Measurements from ENCODE around the gene COG5. TPM values are rescaled to one million over a fixed set of nuclear protein-coding genes. Genes with fewer than 3 reads are reported as not detected.

Gene COG5
- total RNA-seq, 2 experiments from 2014 or later = 34.0 to 37.7 TPM

DNA sequence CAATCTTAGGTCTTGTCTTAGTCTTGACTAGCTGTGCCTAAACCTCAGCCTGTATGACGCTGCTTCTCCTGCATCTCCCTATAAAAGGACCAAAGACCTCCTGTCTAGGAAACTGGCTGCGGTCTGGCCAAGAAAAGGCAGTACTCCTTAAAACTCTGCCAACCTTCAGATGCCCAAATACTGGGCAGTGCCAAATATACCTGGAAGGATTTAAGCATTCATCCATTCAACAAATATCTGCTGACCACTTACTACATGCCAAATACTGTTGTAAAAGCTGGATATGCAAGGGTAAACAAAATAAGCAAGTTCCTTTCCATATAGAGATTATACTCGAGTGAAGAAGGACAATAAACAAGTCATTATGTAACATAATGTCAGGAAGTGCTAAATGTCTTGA is 259.1 kb downstream of the COG5 start:
- ChIA-PET POLR2A (no interaction called here), CTCF (interaction anchor here (0.5 kb wide), 1 partner anchor 38 kb away, joined by 6 read pairs; no protein-coding TSS in a partner anchor)

DNA sequence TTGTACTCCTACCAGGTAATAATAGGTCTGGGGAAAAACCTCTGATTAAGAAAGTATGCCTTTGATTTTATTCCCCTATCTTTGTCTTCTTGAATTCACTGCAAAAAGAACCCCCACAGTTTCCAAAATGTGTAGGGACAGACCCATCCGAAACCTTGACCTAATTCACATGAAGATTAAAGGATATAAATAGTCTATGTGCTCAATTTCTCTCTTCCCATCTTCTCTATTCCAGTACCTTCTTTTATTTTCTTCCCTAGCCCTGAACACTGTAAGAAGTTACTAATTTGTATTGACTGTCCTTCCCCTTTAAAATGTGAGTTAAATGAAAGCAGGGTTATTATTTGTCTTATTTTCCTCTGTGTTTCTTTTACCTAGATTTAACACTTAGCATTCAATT is 259.7 kb downstream of the COG5 start:
- ChIA-PET POLR2A (no interaction called here), CTCF (no interaction called here)

DNA sequence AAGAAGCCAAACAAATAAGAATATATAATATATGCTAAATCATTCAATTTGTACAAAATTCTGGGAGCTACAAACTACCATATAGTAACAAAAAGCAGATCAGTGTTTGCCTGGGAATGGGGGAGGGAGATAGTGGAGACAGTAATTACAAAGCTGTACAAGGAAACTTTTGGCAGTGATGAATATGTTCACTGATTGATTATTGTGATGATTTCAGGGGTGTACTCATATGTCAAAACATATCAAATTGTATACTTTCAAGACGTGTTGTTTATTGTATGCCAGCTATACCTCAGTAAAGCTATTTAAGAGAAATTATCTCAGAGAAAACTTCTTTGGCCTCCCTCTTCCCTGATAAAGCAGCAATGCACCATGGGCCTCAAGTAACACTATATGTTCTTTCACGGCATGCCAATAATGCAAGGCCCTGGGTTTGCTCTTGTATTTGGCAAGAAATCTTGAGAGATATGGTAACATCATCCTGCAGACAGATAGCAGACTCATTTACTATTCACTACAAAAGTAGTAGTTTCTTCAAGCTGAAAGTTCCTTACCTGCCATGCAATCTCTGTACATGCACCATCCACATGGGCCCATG is 261.4 kb downstream of the COG5 start:
- ChIA-PET CTCF (no interaction called here), POLR2A (no interaction called here)

DNA sequence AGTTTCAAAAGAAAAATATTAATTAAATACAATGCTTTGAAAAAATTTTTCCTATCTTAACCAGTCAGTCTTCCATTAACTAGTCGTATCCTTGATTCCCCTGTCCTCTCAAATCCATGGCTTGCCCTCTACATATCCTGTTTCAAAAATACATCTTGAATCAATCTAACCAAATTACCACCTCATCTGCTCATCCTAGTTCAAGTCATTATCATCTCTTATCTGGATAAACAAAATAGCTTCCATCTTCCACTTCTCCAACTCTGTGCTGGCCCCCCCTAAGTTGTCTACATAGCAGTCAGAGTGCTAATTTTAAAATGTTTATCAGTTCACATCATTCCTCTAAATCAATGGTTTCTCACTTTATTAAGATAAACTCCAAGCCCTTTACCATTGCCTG is 269.5 kb downstream of the COG5 start:
- POLR2A ChIA-PET = no interaction called here
- CTCF ChIA-PET = interaction anchor here (0.7 kb wide), 1 partner anchor 57 kb away, joined by 3 read pairs; no protein-coding TSS in a partner anchor

DNA sequence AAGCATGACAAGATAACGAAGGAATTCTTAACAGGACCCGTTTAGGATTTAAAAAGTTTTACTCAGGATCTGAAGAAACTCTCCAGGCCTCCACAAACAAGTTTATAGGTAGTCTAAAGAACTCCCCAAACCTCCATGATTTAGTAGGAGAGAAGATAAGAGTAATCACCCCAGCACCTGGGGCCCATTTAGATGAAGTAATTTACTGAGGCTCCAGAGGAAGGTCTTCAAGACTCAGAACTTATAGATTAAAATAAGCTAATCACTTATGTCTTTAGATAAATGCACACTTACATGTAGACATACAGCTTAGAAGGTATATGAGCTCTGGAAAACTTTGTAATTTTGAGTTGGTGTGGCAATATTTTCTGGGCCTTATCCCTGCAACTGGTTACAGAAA is 271.1 kb downstream of the COG5 start:
- CTCF ChIA-PET = no interaction called here
- POLR2A ChIA-PET = no interaction called here

DNA sequence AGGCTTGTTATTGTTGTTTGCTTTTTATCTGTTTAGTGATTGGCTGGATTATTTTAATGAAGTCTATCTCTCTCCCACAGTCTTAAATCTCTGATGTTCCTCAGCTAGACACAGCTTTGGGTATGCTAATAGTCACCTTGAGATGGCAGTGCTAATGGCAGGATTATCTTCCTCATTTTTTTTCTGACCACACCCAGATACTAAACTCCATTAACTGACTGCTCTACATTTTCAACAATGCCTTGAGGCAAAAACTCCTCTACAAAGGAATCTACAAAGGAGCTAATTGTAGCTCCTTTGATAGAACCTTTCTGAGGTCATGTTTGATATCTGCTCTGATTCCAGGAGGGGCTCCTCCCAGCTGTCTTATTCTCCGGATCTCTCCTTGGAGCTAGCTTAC is 272.3 kb downstream of the COG5 start:
- ChIA-PET POLR2A (no interaction called here), CTCF (no interaction called here)

DNA sequence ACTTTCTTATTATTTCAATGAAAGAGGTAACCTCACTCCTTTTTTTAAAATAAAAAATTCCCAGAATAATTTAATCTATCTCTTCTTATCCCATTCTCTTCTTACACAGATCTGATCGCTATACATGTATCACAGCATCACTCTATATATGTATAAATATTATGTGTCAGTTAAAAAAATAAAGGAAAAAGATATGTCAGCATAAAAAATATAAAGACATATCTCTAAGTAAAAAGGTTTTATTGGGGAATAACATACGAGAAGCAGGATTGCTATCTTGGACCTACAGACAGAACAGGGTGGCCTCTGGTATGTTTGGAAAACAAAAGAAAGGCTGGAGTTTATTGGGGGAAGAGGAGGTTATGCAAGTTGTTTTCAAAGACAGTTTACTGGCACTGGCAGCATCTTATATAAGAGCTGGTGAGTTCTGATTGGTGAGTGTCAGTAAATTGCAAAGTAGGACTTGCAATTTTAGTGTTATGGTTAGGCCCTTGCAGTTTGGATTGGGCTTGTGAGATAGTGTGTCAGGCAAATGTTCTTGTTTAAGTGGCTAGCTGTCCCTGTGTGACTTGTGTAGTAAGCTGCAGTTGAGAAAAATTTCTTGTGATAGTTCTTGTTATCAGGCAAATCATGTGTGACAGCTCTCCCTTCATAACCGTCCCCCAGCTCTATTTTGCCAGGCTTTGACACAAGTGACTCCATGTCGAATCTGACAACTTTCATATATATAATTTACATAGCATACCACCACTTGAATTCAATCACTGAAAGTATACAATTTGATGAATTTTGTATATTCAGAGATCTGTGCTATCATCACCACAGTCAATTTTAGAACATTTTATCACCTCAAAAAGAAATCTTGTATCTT is 276.7 kb downstream of the COG5 start:
- ChIA-PET CTCF (no interaction called here), POLR2A (no interaction called here)

DNA sequence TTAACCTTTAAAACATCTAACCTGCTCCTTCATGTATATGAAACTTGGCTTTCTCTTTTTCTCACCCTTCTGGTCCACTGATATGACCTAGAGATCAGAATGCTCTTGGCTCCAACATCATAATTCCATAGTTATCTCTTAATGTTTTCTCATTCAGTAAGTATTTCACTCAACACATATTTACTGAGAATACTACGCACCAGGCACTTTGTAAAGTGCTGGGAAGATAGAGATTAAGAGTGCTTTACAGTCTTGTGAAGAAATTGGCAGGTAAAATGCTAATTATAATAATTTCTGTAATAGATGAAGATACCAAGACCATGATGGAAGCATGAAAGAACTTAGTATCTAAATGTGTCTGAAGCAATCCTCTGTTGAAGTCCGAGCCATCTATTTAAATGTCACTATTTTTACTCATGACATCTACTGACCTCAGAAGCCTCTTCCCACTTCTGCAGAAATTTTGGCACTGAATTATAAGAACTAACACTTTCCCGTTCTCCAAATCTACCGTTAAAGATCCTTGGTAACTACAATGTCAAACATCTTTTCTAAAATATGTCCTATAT is 278.7 kb downstream of the COG5 start:
- ChIA-PET CTCF (no interaction called here), POLR2A (no interaction called here)

DNA sequence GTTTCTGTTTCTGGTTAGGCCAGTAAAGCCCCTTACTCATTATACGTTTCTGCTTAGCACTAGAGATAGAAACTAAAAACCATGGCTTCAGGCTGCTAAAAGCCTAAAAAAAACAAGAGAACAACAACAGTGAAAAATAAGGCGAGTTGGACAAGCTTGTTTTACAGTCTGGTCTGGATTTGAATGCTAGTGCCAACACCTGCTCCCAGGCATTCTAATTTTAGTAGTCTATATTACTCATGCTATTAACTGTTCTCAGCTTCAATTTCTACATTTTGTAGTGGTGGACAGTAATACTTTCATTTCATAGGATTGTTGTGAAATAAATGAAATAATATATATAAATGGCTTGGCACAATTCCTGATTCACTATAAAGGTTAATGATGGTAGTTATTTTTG is 286.4 kb downstream of the COG5 start:
- CTCF ChIA-PET = no interaction called here

DNA sequence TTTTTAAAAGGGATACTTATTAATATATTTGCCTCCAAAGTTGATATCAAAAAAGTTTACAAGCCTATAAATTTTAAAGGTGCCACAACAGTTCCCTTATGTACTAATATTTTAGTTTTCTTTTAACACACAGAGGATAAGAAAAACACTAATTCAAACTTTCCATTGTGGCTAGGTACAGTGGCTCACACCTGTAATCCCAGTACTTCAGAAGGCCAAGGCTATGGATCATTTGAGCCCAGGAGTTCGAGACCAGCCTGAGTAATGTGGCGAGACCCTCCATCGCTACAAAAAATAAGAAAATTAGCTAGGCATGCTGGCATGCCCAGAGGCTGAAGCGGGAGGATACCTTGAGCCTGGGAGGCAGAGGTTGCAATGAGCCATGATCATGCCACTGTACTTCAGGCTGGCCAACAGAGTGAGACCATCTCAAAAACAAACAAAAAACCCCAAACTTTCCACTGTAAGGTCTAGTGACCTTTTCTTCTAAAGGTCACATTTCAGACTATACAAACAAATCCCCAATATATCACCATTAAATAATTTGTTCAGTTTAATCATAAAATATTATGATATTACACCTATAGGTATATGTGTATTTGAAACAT is 287.4 kb downstream of the COG5 start:
- POLR2A ChIA-PET = no interaction called here
- CTCF ChIA-PET = no interaction called here

More for the DNA sequence above, 286.4 kb downstream of the COG5 start:
- POLR2A ChIA-PET = no interaction called here

DNA sequence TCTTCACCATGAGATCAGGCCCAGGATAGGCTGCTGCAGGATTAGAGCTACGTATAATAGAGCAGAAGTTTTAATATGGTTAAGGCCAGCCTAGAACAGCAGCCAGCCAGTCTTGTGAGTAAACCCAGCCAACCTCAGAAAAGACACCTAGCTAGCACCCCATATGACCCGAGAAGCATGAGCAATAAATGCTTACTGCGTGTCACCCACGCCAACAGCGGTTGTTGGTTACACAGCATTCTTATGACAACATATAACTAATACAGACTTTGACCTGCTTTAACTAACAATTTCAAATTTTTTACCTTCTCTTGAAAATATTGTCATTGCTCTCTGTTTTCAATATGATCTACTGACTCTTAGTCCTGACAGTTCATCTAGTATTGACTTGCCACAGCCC is 289.2 kb downstream of the COG5 start:
- POLR2A ChIA-PET = interaction anchor here (0.6 kb wide), 1 partner anchor 256 kb away, joined by 9 read pairs; no protein-coding TSS in a partner anchor

DNA sequence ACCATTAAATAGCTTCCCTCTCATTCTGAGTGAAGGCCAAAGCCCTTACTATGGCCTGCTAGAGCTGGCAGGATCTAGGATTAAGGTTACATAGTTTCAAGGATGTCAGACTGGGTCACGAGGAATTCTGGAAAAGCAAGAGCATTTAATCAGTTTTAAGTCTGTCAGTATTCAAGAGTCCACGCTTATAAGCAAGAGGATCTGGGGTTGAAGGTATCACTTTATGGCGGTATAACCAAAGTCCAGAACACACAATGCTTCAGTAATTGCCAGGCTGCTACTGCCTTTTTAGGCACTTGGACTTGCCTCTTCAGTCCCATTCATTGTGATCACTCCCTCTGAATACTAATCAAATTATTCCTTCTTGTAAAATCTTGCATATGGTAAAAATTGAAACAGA is 293.9 kb downstream of the COG5 start:
- CTCF ChIA-PET = no interaction called here
- POLR2A ChIA-PET = no interaction called here

More for the DNA sequence above, 289.2 kb downstream of the COG5 start:
- CTCF ChIA-PET = no interaction called here

DNA sequence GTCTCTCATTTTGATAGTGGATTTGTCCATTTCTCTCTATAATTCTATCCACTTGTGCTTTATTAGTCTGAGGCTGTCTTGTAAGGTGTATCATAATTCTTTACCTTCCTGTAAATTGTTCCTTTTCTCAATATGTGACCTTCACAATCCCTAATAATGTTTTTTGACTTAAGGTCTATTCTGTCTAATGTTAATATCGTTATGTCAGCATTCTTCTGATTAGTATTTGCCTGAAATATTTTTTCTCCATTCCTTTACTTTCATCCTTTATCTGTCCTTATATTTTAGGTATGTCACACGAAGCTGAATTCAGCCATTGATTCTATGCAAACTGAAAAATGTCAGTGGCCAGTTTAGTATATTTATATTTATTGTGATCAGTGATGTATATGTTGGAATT is 295.1 kb downstream of the COG5 start:
- ChIA-PET POLR2A (no interaction called here), CTCF (interaction anchor here (0.6 kb wide), 1 partner anchor 312 kb away, joined by 3 read pairs; no protein-coding TSS in a partner anchor)

DNA sequence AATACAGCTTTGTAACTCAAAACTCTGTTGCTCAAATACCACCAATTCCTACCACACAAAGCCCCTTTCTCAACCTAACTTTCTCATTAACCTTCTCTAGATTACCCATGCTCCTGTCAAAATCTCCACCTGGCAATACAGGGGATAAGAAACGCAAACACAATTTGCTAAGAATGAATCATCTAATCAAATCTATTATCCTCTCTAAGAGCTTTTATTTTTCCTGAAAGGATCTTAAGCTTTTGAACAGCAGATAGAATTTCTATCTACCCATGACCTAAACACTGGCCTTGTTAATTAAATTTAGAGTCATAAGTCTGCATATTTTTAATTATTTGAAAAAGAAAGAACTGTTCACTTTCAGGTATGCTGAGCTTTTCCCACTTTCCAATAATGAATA is 296.6 kb downstream of the COG5 start:
- CTCF ChIA-PET = no interaction called here
- POLR2A ChIA-PET = no interaction called here

DNA sequence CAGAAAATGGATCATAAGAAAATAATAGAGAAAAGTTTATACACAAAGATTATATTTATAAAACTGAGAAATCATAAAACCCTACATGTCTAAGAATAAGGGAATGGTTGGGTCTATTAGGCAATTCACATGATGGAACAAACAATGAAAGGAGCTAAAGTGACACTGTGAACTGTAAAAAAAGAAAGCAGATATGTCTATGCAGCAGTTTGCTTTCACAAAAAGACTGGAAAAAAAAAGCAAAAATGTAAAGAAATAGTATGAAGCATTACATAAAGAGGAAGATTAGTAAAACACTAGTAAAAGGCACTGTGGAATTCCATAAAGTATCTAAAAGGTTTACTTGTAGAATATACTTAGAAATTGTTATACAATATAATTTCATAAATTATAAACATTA is 299.0 kb downstream of the COG5 start:
- POLR2A ChIA-PET = no interaction called here
- CTCF ChIA-PET = interaction anchor here (1.4 kb wide), 1 partner anchor 11 kb away, joined by 3 read pairs; no protein-coding TSS in a partner anchor

DNA sequence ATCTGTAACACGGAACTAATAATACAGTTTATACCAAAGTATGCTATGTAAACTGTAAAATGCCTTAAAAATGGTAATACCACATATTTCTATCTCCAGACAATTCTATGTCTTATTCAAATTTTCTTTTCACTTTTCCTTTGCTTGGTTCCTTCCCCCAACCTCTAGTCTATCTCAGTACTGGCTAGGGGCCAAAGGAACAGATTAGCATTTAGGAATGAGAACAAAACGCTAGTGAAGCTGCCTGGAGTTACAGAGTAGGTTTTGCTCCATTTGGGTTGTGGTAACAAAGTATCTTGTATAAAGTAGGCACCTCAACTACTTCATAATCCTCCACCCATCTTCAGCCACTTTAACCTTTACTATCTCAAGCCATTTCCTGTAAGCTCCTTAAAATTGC is 300.9 kb downstream of the COG5 start:
- POLR2A ChIA-PET = no interaction called here

DNA sequence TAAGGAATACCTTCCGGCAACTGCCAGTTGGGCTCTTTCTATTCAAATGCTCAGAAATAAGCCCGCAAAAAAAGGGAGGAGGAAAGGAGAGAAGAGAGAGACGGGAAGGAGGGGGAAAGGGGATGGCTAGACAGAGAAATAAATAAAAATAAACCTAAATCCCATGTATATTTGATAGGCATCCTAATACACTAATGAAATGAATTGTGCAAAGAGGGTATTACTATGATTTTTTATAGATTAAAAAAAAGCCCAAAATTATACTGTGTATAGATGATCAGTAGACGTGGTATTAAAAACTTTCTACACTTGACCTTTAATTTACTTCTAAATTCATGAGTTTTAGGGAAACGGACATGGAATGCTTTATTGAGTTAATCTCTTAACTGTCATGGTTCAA is 305.0 kb downstream of the COG5 start:
- CTCF ChIA-PET = no interaction called here
- POLR2A ChIA-PET = no interaction called here

More for the DNA sequence above, 300.9 kb downstream of the COG5 start:
- CTCF ChIA-PET = no interaction called here

DNA sequence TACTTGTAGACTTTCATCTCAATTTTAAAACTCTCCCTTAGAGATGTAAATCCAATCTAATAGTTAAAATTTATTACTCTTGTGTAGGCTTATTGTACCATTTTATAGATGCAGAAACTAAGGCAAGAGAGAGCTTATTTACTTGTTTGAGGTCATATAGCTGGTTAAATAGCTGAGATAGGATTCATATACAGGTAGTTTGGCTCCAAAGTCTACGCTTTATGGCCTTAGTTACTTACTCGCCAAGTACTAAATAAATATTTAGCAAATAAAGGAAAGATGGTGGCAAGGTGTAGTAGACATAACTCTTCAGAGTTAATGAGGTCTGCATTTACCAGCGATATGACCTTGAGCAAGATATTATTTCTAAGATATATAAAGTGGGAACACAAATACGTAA is 308.1 kb downstream of the COG5 start:
- ChIA-PET CTCF (no interaction called here), POLR2A (no interaction called here)

DNA sequence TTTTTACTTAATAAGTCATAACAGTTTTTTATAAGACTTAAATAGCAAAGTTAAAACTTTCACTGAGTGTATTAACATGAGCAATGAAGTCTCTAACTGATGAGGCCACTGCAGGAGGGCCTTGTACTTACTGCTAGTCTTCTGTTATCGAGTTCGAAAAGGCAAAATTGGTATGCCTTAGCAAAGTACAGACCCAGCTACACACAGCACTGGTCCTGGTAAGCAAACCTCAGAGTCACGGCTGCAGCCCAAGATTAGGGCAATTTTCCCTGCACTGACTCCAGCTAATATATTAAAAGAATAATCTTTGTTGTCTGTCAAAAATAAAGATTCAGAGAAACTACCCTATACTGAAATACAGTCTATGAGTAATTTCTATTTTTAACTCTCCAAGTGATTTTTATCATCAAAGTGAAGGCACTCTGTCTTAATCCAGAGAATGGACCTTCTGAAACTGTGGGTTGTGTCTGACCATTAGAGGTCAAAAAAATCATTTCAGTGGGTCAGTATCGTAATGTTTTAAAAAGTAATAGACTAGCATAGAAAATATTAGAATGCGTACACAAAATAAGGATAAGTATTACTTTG is 309.2 kb downstream of the COG5 start:
- POLR2A ChIA-PET = no interaction called here
- CTCF ChIA-PET = interaction anchor here (1.4 kb wide), 1 partner anchor 11 kb away, joined by 3 read pairs; no protein-coding TSS in a partner anchor

DNA sequence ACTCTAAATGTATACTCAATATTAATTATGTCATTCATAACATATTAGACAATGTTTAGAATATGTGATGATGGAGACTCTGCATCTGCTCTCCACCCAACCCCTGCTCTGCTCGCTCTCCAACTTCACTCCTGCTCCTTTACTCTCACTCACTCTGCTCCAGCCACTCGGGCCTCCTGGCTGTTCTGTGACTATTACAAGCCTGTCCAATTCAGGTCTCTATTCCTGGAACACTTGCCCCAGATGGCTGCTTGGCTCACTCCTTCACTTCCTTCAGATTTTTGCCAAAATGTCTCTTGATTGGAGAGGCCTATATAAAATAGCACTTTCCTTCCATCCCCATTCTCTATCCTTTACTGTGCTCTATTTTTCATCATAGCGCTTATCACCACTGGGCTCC is 310.1 kb downstream of the COG5 start:
- ChIA-PET POLR2A (no interaction called here), CTCF (interaction anchor here (1.4 kb wide), 1 partner anchor 12 kb away, joined by 3 read pairs; no protein-coding TSS in a partner anchor)
